ENCODE results near the gene CD80. TPM values are rescaled to one million over a fixed set of nuclear protein-coding genes. Genes with fewer than 3 reads are reported as not detected.

Gene CD80
- total and polyA plus RNA-seq, 7 donors: 0.06 to 0.22 (median 0.07) TPM; not detected in 4

GRCh38 chr3:119498186-119499011 is 61.0 kb downstream of the CD80 start, which contains the start of gene TIMMDC1:
TIMMDC1 (plus strand) TSS chr3:119498547; CDS start chr3:119498734, 187 bp downstream.
- intact Hi-C loops (cut with DNase I): loop anchor here (5.0 to 10.0 kb wide), 2 partner anchors 176 to 179 kb away; partner anchors contain the start of gene COX17 (in 2 of the 2)
- TF ChIP-seq, protein P1, sequence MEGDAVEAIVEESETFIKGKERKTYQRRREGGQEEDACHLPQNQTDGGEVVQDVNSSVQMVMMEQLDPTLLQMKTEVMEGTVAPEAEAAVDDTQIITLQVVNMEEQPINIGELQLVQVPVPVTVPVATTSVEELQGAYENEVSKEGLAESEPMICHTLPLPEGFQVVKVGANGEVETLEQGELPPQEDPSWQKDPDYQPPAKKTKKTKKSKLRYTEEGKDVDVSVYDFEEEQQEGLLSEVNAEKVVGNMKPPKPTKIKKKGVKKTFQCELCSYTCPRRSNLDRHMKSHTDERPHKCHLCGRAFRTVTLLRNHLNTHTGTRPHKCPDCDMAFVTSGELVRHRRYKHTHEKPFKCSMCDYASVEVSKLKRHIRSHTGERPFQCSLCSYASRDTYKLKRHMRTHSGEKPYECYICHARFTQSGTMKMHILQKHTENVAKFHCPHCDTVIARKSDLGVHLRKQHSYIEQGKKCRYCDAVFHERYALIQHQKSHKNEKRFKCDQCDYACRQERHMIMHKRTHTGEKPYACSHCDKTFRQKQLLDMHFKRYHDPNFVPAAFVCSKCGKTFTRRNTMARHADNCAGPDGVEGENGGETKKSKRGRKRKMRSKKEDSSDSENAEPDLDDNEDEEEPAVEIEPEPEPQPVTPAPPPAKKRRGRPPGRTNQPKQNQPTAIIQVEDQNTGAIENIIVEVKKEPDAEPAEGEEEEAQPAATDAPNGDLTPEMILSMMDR (IDR thresholded peaks at IDR 0.05): no peak
- no peaks in the 10 kb centered on the region for H3K9me3 ChIP-seq
- ATAC-seq: peak; percentile 98 to 99 (median 98)
- H3K36me3 ChIP-seq (ENCODE audit: insufficient read depth in 1 of 2, low read depth in 1 of 2): peaks cover 0 to 19% of the 10 kb centered on the region in 2 donors
- H3K27me3 ChIP-seq (ENCODE audit: insufficient read depth in 3 of 3, low read length in 2 of 3): no peaks in the 10 kb centered on the region
- peak within 1 kb of the TSS; percentile 99 for H3K27ac ChIP-seq
- WGBS, 3 donors: 0% methylated on average over 56 to 58 of the region's 58 CpGs
- peak; percentile 98 for DNase-seq
- H3K4me1 ChIP-seq: peaks cover 36% of the 10 kb centered on the region
- peak within 1 kb of the TSS; percentile 97 for H3K4me3 ChIP-seq

- no peaks in the 10 kb centered on the region for H3K27me3 ChIP-seq (ENCODE audit: insufficient read depth in 3 of 3, low read length in 2 of 3)
- 8 to 12% (median 10%) methylated on average over 8 of the region's 8 CpGs for WGBS, 3 donors
- DNase-seq (peak in 1 of 2 donors; percentile 50), ATAC-seq (peak in 2 of 4 donors; percentile 1 to 4)
- peak overlapping the region; percentile 97 for H3K4me3 ChIP-seq
- H3K4me1 ChIP-seq: peaks cover 36% of the 10 kb centered on the region
- no peaks in the 10 kb centered on the region for H3K9me3 ChIP-seq
- intact Hi-C loops (cut with DNase I): loop anchor here (2.0 to 10.0 kb wide), 3 partner anchors 29 to 179 kb away; partner anchors contain the start of genes COX17 (in 2 of the 2) and POGLUT1 (in 1 of the 2)
- TF ChIP-seq, protein P1 (IDR thresholded peaks at IDR 0.05): no peak
- H3K27ac ChIP-seq: peak overlapping the region; percentile 99
- H3K36me3 ChIP-seq (ENCODE audit: insufficient read depth in 1 of 2, low read depth in 1 of 2): peaks cover 0 to 19% of the 10 kb centered on the region in 2 donors
Observed at GRCh38 chr3:119497820-119498185, 61.6 kb downstream of the CD80 start.

DNA sequence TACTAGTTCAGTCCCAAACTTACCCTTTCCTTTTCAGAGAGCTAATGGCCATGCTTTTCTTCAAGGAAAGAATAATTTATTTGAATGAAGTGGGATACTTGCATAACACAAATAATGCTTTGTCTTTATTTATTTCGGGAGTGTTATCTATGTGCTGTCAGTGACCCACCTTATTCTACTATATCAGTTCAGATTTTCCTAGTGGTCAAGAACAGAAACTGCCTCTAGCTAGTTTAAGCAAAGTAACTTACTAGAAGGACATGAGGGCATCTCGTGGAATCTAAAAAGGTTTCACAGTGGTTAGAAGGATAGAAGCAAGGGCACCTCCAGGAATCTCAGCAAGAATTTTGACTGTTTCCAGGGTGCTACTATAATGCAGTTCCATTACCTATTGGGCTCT is 64.8 kb downstream of the CD80 start:
- 82 to 89% (median 83%) methylated on average over 2 of the region's 2 CpGs for WGBS, 3 donors
- Histone ChIP-seq H3K4me3 (no peak overlapping the region), H3K27ac (no peak overlapping the region), H3K36me3 (ENCODE audit: insufficient read depth in 1 of 2, low read depth in 1 of 2) (peaks cover 3 to 33% of the 10 kb centered on the region in 2 donors), H3K27me3 (ENCODE audit: insufficient read depth in 3 of 3, low read length in 2 of 3) (no peaks in the 10 kb centered on the region), H3K9me3 (no peaks in the 10 kb centered on the region), H3K4me1 (peaks cover 10% of the 10 kb centered on the region)
- DNase-seq (no peak), ATAC-seq (no peak)
- TF ChIP-seq, protein P1 (IDR thresholded peaks at IDR 0.05): no peak
- intact Hi-C loops (cut with DNase I): loop anchor here in 1 of 2 donors (10.0 kb wide), 1 partner anchor 180 kb away; the partner anchor contains the start of gene COX17

DNA sequence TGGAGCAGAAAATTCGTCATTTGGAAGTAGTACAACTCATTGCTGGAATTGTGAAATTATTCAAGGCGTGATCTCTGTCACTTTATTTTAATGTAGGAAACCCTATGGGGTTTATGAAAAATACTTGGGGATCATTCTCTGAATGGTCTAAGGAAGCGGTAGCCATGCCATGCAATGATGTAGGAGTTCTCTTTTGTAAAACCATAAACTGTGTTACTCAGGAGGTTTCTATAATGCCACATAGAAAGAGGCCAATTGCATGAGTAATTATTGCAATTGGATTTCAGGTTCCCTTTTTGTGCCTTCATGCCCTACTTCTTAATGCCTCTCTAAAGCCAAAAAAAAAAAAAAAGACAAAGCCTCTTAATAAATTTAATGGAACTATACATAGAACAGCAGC is 66.6 kb downstream of the CD80 start:
- DNase-seq: no peak
- intact Hi-C loops (cut with DNase I): loop anchor here in 1 of 2 donors (10.0 kb wide), 1 partner anchor 182 kb away; the partner anchor contains the start of gene COX17
- 76 to 88% (median 79%) methylated on average over 3 of the region's 3 CpGs for WGBS, 3 donors
- ATAC-seq: no peak
- TF ChIP-seq, protein P1 (IDR thresholded peaks at IDR 0.05): no peak
- Histone ChIP-seq H3K27me3 (ENCODE audit: insufficient read depth in 3 of 3, low read length in 2 of 3) (no peaks in the 10 kb centered on the region), H3K27ac (no peak overlapping the region), H3K4me1 (peaks cover 6% of the 10 kb centered on the region), H3K4me3 (no peak overlapping the region), H3K36me3 (ENCODE audit: insufficient read depth in 1 of 2, low read depth in 1 of 2) (peaks cover 3 to 46% of the 10 kb centered on the region in 2 donors), H3K9me3 (no peaks in the 10 kb centered on the region)
